WTC11 (cell line): ENCODE data around the gene SKOR2. TPM values are rescaled to one million over a fixed set of nuclear protein-coding genes. Genes with fewer than 3 reads are reported as not detected.

Experiments used
- ATAC-seq: fragments of 200-7000 bp; cut with Tn5 transposase; 2 replicates; pipeline ENCODE4 v1.10.0; 2021; ENCODE audit warnings: mild to moderate bottlenecking, moderate library complexity
- CTCF ChIA-PET: fragments of 300-600 bp; sonication (Branson Sonifier 250); formaldehyde crosslinking; loops from one replicate; lab custom pipeline; 2021; ENCODE audit warnings: antibody characterized with exemption; lab: Charles Lee
- POLR2A ChIA-PET: fragments of 350-600 bp; sonication (Branson Sonifier 250); formaldehyde crosslinking; loops from one replicate; lab custom pipeline; 2021; ENCODE audit warnings: antibody characterized with exemption; lab: Charles Lee
- DNase-seq: peaks from one replicate; pipeline ENCODE4 v3.0.0; 2021; ENCODE audit warnings: low spot score
- H3K27ac Mint-ChIP-seq: 2 replicates; pipeline ENCODE4 v1.8.0; 2021; ENCODE audit warnings: mixed read lengths
- H3K27me3 Mint-ChIP-seq: 2 replicates; pipeline ENCODE4 v1.8.0; 2021; ENCODE audit warnings: low read depth, mild to moderate bottlenecking, moderate library complexity, mixed read lengths
- H3K36me3 Mint-ChIP-seq: 2 replicates; pipeline ENCODE4 v1.8.0; 2021; ENCODE audit warnings: mixed read lengths
- H3K4me1 Mint-ChIP-seq: 2 replicates; pipeline ENCODE4 v1.8.0; 2022; ENCODE audit warnings: mixed read lengths
- H3K4me3 Mint-ChIP-seq: 2 replicates; pipeline ENCODE4 v1.8.0; 2021; ENCODE audit warnings: mild to moderate bottlenecking, moderate library complexity, mixed read lengths
- H3K9me3 Mint-ChIP-seq: 2 replicates; pipeline ENCODE4 v1.8.0; 2021; ENCODE audit warnings: mixed read lengths
- FOXK1 ChIP-seq: sonication (generic); formaldehyde crosslinking; IDR thresholded peaks from 2 replicates; pipeline ENCODE4 v1.8.0; 2022; ENCODE audit warnings: mild to moderate bottlenecking, moderate library complexity, missing genetic modification reagents
- HMGA2 ChIP-seq: fragments of 250-450 bp; sonication (Bioruptor Pico); IDR thresholded peaks from 2 replicates; pipeline ENCODE4 v1.4.0; 2021; ENCODE audit warnings: mild to moderate bottlenecking, moderate library complexity
- RORB ChIP-seq: fragments of 250-450 bp; sonication (Bioruptor Pico); IDR thresholded peaks from 2 replicates; pipeline ENCODE4 v1.9.0; 2021; ENCODE audit warnings: mild to moderate bottlenecking
- SP1 ChIP-seq: sonication (generic); formaldehyde crosslinking; conservative IDR thresholded peaks from 2 replicates; pipeline ENCODE4 v1.8.1; 2022; ENCODE audit warnings: missing genetic modification reagents
- TEAD4 ChIP-seq: sonication (generic); formaldehyde crosslinking; IDR thresholded peaks from 2 replicates; pipeline ENCODE4 v1.8.0; 2022; ENCODE audit warnings: mild to moderate bottlenecking, missing genetic modification reagents
- ZNF138 ChIP-seq: sonication (generic); formaldehyde crosslinking; conservative IDR thresholded peaks from 2 replicates; pipeline ENCODE4 v1.8.1; 2022; ENCODE audit warnings: mild to moderate bottlenecking, moderate library complexity, missing genetic modification reagents
- ZNF396 ChIP-seq: fragments of 250-450 bp; sonication (Bioruptor Pico); IDR thresholded peaks from 2 replicates; pipeline ENCODE4 v1.8.0; 2021; ENCODE audit warnings: mild to moderate bottlenecking, moderate library complexity, borderline replicate concordance
- ZNF671 ChIP-seq: fragments of 250-450 bp; sonication (Bioruptor Pico); IDR thresholded peaks from 2 replicates; pipeline ENCODE4 v1.8.0; 2021; ENCODE audit warnings: mild to moderate bottlenecking
- total RNA-seq: library from RNA; stranded (reverse); gene quantifications from 3 replicates; pipeline ENCODE4 v1.2.3, GENCODE V29; 2021
- TF ChIP-seq, protein P1 (sequence below): sonication (generic); formaldehyde crosslinking; IDR thresholded peaks from 2 replicates; pipeline ENCODE4 v1.8.0; 2023; ENCODE audit warnings: missing genetic modification reagents, mild to moderate bottlenecking, borderline replicate concordance
- TF ChIP-seq, protein P2 (sequence below): fragments of 200-600 bp; IDR thresholded peaks from 2 replicates; pipeline ENCODE4 v1.8.0; 2022; ENCODE audit warnings: antibody characterized with exemption
- TF ChIP-seq, protein P3 (sequence below): sonication (generic); formaldehyde crosslinking; IDR thresholded peaks from 2 replicates; pipeline ENCODE4 v1.8.1; 2022; ENCODE audit warnings: mild to moderate bottlenecking, missing genetic modification reagents, moderate library complexity, borderline replicate concordance
- TF ChIP-seq, protein P4 (sequence below): sonication (generic); formaldehyde crosslinking; IDR thresholded peaks from 2 replicates; pipeline ENCODE4 v1.8.1; 2023; ENCODE audit warnings: mild to moderate bottlenecking, missing genetic modification reagents
- TF ChIP-seq, protein P5 (sequence below): fragments of 250-450 bp; sonication (Bioruptor Pico); IDR thresholded peaks from 2 replicates; pipeline ENCODE4 v1.9.0; 2021; ENCODE audit warnings: mild to moderate bottlenecking, borderline replicate concordance
- TF ChIP-seq, protein P6 (sequence below): sonication (generic); formaldehyde crosslinking; conservative IDR thresholded peaks from 2 replicates; pipeline ENCODE4 v1.8.1; 2022; ENCODE audit warnings: mild to moderate bottlenecking, missing genetic modification reagents

SKOR2 gene
- total RNA-seq, 1 experiment from 2014 or later: 1.3 TPM

DNA sequence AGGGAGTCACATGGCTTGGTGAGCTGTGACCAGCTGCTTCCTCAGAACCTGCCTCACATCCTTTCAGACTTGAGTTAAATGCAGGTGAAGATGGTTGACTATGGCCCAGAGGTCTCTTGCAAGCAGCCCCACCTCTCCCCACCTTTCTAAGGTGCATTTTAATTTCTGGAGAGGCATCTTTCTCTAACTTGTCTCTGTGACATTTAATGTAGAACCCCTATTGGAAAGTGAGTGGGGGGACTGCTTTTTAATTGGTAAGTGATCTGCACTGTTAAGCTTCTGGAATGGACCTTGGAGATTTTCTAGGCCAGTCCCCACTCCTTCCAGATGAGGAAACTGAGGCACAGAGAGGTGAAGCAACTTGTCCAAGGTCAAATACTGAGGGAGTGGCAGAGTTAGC, 37.3 kb upstream of the SKOR2 start (continued):
- TF ChIP-seq, protein P1, sequence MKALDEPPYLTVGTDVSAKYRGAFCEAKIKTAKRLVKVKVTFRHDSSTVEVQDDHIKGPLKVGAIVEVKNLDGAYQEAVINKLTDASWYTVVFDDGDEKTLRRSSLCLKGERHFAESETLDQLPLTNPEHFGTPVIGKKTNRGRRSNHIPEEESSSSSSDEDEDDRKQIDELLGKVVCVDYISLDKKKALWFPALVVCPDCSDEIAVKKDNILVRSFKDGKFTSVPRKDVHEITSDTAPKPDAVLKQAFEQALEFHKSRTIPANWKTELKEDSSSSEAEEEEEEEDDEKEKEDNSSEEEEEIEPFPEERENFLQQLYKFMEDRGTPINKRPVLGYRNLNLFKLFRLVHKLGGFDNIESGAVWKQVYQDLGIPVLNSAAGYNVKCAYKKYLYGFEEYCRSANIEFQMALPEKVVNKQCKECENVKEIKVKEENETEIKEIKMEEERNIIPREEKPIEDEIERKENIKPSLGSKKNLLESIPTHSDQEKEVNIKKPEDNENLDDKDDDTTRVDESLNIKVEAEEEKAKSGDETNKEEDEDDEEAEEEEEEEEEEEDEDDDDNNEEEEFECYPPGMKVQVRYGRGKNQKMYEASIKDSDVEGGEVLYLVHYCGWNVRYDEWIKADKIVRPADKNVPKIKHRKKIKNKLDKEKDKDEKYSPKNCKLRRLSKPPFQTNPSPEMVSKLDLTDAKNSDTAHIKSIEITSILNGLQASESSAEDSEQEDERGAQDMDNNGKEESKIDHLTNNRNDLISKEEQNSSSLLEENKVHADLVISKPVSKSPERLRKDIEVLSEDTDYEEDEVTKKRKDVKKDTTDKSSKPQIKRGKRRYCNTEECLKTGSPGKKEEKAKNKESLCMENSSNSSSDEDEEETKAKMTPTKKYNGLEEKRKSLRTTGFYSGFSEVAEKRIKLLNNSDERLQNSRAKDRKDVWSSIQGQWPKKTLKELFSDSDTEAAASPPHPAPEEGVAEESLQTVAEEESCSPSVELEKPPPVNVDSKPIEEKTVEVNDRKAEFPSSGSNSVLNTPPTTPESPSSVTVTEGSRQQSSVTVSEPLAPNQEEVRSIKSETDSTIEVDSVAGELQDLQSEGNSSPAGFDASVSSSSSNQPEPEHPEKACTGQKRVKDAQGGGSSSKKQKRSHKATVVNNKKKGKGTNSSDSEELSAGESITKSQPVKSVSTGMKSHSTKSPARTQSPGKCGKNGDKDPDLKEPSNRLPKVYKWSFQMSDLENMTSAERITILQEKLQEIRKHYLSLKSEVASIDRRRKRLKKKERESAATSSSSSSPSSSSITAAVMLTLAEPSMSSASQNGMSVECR (CRISPR knock-in tag): no peak
- TF ChIP-seq ZNF671 (CRISPR knock-in tag) (no peak), HMGA2 (CRISPR knock-in tag) (no peak)

DNA sequence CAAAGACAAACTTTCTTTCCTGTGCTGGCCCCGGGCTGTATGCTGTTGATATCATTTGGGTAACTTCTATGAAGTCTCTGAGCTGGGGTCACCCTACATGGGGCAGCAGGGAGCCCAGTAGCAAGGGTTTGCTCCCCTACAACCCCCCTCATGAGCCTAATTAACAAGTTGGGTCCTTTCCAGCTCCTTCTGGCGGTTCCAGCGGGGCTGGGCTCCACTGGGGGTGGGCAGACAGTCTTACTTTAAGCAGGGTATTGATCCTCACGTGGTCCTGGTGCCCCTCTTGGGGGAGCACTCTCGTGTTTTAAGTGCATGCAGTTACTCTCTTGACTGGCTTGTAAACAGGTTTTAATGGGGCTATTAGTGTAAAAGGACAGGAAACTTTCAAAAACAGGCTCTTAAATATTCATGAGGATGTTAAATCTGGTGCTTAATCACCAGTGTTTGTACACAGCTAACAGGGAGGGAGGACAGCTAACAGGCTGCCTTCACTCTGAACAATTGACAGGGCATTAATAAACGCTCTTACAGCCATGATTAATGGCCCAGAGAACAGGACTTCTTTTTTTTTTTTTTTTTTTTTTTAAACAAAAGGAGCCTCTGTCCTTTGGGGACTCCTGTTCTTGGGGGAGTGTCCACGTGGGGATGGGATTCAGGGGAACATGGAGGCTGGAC, 36.6 kb upstream of the SKOR2 start:
- Mint-ChIP-seq H3K27ac (no peak overlapping the region), H3K4me3 (no peak overlapping the region)
- CTCF ChIA-PET: interaction anchor here (0.7 kb wide), 1 partner anchor 26 kb away, joined by 4 read pairs; no protein-coding TSS in a partner anchor

More for the DNA sequence above, 36.6 kb upstream of the SKOR2 start:
- ATAC-seq: no peak
- Mint-ChIP-seq H3K27me3 (no peaks in the 10 kb centered on the region; the same call in 1 of the 2 replicates), H3K9me3 (no peaks in the 10 kb centered on the region)
- POLR2A ChIA-PET: no interaction called here
- TF ChIP-seq, protein P2, sequence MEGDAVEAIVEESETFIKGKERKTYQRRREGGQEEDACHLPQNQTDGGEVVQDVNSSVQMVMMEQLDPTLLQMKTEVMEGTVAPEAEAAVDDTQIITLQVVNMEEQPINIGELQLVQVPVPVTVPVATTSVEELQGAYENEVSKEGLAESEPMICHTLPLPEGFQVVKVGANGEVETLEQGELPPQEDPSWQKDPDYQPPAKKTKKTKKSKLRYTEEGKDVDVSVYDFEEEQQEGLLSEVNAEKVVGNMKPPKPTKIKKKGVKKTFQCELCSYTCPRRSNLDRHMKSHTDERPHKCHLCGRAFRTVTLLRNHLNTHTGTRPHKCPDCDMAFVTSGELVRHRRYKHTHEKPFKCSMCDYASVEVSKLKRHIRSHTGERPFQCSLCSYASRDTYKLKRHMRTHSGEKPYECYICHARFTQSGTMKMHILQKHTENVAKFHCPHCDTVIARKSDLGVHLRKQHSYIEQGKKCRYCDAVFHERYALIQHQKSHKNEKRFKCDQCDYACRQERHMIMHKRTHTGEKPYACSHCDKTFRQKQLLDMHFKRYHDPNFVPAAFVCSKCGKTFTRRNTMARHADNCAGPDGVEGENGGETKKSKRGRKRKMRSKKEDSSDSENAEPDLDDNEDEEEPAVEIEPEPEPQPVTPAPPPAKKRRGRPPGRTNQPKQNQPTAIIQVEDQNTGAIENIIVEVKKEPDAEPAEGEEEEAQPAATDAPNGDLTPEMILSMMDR: no peak
- TF ChIP-seq ZNF396 (CRISPR knock-in tag): no peak
- TF ChIP-seq, protein P3, sequence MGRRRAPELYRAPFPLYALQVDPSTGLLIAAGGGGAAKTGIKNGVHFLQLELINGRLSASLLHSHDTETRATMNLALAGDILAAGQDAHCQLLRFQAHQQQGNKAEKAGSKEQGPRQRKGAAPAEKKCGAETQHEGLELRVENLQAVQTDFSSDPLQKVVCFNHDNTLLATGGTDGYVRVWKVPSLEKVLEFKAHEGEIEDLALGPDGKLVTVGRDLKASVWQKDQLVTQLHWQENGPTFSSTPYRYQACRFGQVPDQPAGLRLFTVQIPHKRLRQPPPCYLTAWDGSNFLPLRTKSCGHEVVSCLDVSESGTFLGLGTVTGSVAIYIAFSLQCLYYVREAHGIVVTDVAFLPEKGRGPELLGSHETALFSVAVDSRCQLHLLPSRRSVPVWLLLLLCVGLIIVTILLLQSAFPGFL (CRISPR knock-in tag): no peak
- no peak for TF ChIP-seq RORB
- no peak for TF ChIP-seq TEAD4 (CRISPR knock-in tag)
- TF ChIP-seq, protein P4, sequence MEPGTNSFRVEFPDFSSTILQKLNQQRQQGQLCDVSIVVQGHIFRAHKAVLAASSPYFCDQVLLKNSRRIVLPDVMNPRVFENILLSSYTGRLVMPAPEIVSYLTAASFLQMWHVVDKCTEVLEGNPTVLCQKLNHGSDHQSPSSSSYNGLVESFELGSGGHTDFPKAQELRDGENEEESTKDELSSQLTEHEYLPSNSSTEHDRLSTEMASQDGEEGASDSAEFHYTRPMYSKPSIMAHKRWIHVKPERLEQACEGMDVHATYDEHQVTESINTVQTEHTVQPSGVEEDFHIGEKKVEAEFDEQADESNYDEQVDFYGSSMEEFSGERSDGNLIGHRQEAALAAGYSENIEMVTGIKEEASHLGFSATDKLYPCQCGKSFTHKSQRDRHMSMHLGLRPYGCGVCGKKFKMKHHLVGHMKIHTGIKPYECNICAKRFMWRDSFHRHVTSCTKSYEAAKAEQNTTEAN (CRISPR knock-in tag): no peak
- no peak for TF ChIP-seq FOXK1 (CRISPR knock-in tag)
- no peak for TF ChIP-seq SP1 (CRISPR knock-in tag)
- TF ChIP-seq, protein P5, sequence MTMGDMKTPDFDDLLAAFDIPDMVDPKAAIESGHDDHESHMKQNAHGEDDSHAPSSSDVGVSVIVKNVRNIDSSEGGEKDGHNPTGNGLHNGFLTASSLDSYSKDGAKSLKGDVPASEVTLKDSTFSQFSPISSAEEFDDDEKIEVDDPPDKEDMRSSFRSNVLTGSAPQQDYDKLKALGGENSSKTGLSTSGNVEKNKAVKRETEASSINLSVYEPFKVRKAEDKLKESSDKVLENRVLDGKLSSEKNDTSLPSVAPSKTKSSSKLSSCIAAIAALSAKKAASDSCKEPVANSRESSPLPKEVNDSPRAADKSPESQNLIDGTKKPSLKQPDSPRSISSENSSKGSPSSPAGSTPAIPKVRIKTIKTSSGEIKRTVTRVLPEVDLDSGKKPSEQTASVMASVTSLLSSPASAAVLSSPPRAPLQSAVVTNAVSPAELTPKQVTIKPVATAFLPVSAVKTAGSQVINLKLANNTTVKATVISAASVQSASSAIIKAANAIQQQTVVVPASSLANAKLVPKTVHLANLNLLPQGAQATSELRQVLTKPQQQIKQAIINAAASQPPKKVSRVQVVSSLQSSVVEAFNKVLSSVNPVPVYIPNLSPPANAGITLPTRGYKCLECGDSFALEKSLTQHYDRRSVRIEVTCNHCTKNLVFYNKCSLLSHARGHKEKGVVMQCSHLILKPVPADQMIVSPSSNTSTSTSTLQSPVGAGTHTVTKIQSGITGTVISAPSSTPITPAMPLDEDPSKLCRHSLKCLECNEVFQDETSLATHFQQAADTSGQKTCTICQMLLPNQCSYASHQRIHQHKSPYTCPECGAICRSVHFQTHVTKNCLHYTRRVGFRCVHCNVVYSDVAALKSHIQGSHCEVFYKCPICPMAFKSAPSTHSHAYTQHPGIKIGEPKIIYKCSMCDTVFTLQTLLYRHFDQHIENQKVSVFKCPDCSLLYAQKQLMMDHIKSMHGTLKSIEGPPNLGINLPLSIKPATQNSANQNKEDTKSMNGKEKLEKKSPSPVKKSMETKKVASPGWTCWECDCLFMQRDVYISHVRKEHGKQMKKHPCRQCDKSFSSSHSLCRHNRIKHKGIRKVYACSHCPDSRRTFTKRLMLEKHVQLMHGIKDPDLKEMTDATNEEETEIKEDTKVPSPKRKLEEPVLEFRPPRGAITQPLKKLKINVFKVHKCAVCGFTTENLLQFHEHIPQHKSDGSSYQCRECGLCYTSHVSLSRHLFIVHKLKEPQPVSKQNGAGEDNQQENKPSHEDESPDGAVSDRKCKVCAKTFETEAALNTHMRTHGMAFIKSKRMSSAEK (CRISPR knock-in tag): no peak
- TF ChIP-seq, protein P6, sequence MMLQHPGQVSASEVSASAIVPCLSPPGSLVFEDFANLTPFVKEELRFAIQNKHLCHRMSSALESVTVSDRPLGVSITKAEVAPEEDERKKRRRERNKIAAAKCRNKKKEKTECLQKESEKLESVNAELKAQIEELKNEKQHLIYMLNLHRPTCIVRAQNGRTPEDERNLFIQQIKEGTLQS (CRISPR knock-in tag): no peak
- no peak for TF ChIP-seq ZNF138 (CRISPR knock-in tag)
- TF ChIP-seq, all 79 proteins: peak for 0
- no peak for DNase-seq
- H3K4me1 Mint-ChIP-seq: peaks cover 8% of the 10 kb centered on the region; the same call in 1 of the 2 replicates
- H3K36me3 Mint-ChIP-seq: no peaks in the 10 kb centered on the region
